ENCODE results near the gene ANXA3.

The ANXA3 gene

GRCh38 chr4:78533854-78534253 is 17.7 kb upstream of the ANXA3 start:
- Mint-ChIP-seq H3K27me3 (ENCODE audit: low read depth) (no peaks in the 10 kb centered on the region), H3K27ac (no peak overlapping the region)

GRCh38 chr4:78534286-78534955 is 17.1 kb upstream of the ANXA3 start:
- H3K27me3 Mint-ChIP-seq (ENCODE audit: low read depth) = no peaks in the 10 kb centered on the region
- H3K4me1 Mint-ChIP-seq = no peaks in the 10 kb centered on the region
- H3K27ac Mint-ChIP-seq = no peak overlapping the region
- H3K36me3 Mint-ChIP-seq (ENCODE audit: low read depth) = peaks cover 64% of the 10 kb centered on the region
- TF ChIP-seq, protein P1, sequence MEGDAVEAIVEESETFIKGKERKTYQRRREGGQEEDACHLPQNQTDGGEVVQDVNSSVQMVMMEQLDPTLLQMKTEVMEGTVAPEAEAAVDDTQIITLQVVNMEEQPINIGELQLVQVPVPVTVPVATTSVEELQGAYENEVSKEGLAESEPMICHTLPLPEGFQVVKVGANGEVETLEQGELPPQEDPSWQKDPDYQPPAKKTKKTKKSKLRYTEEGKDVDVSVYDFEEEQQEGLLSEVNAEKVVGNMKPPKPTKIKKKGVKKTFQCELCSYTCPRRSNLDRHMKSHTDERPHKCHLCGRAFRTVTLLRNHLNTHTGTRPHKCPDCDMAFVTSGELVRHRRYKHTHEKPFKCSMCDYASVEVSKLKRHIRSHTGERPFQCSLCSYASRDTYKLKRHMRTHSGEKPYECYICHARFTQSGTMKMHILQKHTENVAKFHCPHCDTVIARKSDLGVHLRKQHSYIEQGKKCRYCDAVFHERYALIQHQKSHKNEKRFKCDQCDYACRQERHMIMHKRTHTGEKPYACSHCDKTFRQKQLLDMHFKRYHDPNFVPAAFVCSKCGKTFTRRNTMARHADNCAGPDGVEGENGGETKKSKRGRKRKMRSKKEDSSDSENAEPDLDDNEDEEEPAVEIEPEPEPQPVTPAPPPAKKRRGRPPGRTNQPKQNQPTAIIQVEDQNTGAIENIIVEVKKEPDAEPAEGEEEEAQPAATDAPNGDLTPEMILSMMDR (IDR thresholded peaks at IDR 0.05; ENCODE audit: unreplicated experiment in 3 of 3) = no peak
- H3K4me3 Mint-ChIP-seq = no peak overlapping the region
- peaks cover 4% of the 10 kb centered on the region for H3K9me3 Mint-ChIP-seq

More at GRCh38 chr4:78533854-78534253, 17.7 kb upstream of the ANXA3 start:
- peaks cover 4% of the 10 kb centered on the region for H3K9me3 Mint-ChIP-seq
- no peaks in the 10 kb centered on the region for H3K4me1 Mint-ChIP-seq
- peaks cover 58% of the 10 kb centered on the region for H3K36me3 Mint-ChIP-seq (ENCODE audit: low read depth)
- H3K4me3 Mint-ChIP-seq = no peak overlapping the region
- TF ChIP-seq, protein P1 (IDR thresholded peaks at IDR 0.05; ENCODE audit: unreplicated experiment in 3 of 3) = no peak

GRCh38 chr4:78542373-78542772 is 9.2 kb upstream of the ANXA3 start:
- H3K4me3 Mint-ChIP-seq = no peak overlapping the region
- TF ChIP-seq, protein P1 (IDR thresholded peaks at IDR 0.05; ENCODE audit: unreplicated experiment in 3 of 3) = no peak
- peaks cover 39% of the 10 kb centered on the region for H3K36me3 Mint-ChIP-seq (ENCODE audit: low read depth)
- peaks cover 2% of the 10 kb centered on the region for H3K9me3 Mint-ChIP-seq
- H3K27ac Mint-ChIP-seq = no peak overlapping the region
- peaks cover 8% of the 10 kb centered on the region for H3K4me1 Mint-ChIP-seq
- H3K27me3 Mint-ChIP-seq (ENCODE audit: low read depth) = no peaks in the 10 kb centered on the region

DNA sequence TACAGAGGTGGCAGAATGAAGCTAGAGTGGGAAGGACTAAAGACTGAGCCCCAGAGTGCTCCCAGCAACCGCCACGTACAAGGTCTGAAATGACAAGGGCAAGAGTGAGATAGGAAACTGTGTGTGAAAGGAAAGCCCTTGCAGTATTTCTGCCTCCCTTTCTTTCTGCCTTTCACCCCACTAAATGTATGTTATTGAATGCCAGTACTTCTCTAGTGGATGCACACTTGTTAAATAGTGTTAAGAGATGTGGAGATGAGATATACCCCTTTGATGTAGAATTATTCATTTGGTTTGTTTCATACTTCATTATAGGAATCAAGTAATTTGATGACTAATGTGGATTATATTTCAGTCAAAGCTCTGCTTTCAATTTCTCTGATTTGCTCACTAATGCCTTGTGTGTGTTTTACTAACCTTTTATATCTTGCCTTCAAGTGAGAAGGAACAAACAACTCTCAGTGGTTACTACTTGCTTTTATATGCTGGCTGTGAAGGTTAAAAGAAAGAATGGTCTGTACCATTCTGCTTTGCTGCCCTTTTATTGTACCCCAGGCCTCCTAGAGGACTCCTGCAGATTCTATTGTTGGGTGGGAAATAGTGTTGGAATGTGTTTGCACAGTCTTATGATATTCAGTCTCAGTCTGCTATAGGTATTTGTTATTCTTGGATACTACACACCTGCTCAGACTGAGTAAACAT is 8.0 kb upstream of the ANXA3 start:
- no peak overlapping the region for H3K4me3 Mint-ChIP-seq
- peaks cover 32% of the 10 kb centered on the region for H3K36me3 Mint-ChIP-seq (ENCODE audit: low read depth)
- H3K9me3 Mint-ChIP-seq = peaks cover 2% of the 10 kb centered on the region
- H3K4me1 Mint-ChIP-seq = peaks cover 8% of the 10 kb centered on the region
- TF ChIP-seq, protein P1 (IDR thresholded peaks at IDR 0.05; ENCODE audit: unreplicated experiment in 3 of 3) = no peak
- H3K27me3 Mint-ChIP-seq (ENCODE audit: low read depth) = no peaks in the 10 kb centered on the region
- peak overlapping the region in 1 of 3 experiments; percentile 6 for H3K27ac Mint-ChIP-seq

GRCh38 chr4:78544678-78545077 is 6.9 kb upstream of the ANXA3 start:
- Mint-ChIP-seq H3K27me3 (ENCODE audit: low read depth) (no peaks in the 10 kb centered on the region), H3K27ac (peak overlapping the region in 1 of 3 experiments; percentile 18), H3K4me3 (no peak overlapping the region), H3K4me1 (peaks cover 8% of the 10 kb centered on the region), H3K9me3 (peaks cover 2% of the 10 kb centered on the region), H3K36me3 (ENCODE audit: low read depth) (peaks cover 22% of the 10 kb centered on the region)
- TF ChIP-seq, protein P1 (IDR thresholded peaks at IDR 0.05; ENCODE audit: unreplicated experiment in 3 of 3) = no peak

Measured in nephron (organoid).